Spinal cord (tissue), 10 donors: ENCODE measurements around the gene ROR1. TPM values are rescaled to one million over a fixed set of nuclear protein-coding genes. Genes with fewer than 3 reads are reported as not detected.

Source experiments
- DNase-seq, 6 donors: peaks; one replicate each; pipeline versions ENCODE4 v3.0.0 to v3.0.0-alpha.2; 2013 to 2015; ENCODE audit warnings: low spot score in 6 of 6, low read depth in 4 of 6
- H3K27ac ChIP-seq: one replicate; pipeline ENCODE4 v1.5.1; 2013; ENCODE audit warnings: low read depth, low read length, control low read depth
- H3K27me3 ChIP-seq: one replicate; pipeline ENCODE4 v1.6.1; 2013; ENCODE audit warnings: low read length; ENCODE audit not compliant: control insufficient read depth, insufficient read depth
- H3K36me3 ChIP-seq: one replicate; pipeline ENCODE4 v1.6.1; 2013; ENCODE audit warnings: low read length; ENCODE audit not compliant: control insufficient read depth, insufficient read depth
- H3K4me1 ChIP-seq: one replicate; pipeline ENCODE4 v1.6.1; 2013; ENCODE audit warnings: low read length; ENCODE audit not compliant: control insufficient read depth, insufficient read depth
- H3K4me3 ChIP-seq: one replicate; pipeline ENCODE4 v1.5.1; 2013; ENCODE audit warnings: low read depth, low read length, control low read depth
- H3K9me3 ChIP-seq: one replicate; pipeline ENCODE4 v1.6.1; 2013; ENCODE audit warnings: low read length; ENCODE audit not compliant: control insufficient read depth, insufficient read depth
- WGBS: methylation state at CpG from one replicate; pipeline ENCODE4 v1.1.5; 2013; ENCODE audit warnings: missing lambda C conversion rate; ENCODE audit not compliant: insufficient coverage; 5-methylcytosine and 5-hydroxymethylcytosine counted together
- polyA plus RNA-seq, 2 donors: library from polyadenylated mRNA; unstranded; fragments of 120-200 nt; gene quantifications; one replicate each; pipeline ENCODE4 v1.2.1, GENCODE V29; 2013; ENCODE audit not compliant: insufficient read length in 2 of 2
- total RNA-seq, 2 donors: library from RNA; depleted of rRNA in 1 of 2; stranded (reverse); fragments of 120-200 nt in 1 of 2; fragments of >200 nt in 1 of 2; gene quantifications; one replicate each; pipeline versions ENCODE4 v1.2.3 to v1.2.4, GENCODE V29; 2013 to 2014
- donor health status: healthy.

ROR1 gene
- total and polyA plus RNA-seq, 4 donors = 4.0 to 16.5 (median 7.9) TPM

DNA sequence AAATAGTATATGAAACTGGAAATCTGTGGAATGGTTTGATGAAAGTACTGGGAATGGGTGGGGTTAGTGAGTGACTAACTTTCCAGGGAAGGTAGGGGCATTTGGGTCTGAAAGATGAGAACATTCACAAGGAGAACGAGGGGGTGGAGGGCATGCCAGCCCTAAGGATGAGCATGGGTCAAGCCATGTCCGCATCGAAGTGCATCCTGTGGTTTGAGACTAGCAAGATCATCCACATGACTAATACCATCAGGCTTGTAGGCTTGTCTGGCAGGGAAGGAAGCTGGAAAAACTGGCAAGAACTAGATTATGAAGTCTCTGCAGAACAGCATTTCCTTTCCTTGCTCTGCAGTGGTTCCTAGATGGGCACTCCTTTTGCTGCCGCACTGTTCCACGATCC is 359.2 kb downstream of the ROR1 start:
- Histone ChIP-seq H3K27me3 (no peaks in the 10 kb centered on the region), H3K36me3 (no peaks in the 10 kb centered on the region), H3K27ac (no peak overlapping the region), H3K9me3 (no peaks in the 10 kb centered on the region), H3K4me1 (no peaks in the 10 kb centered on the region), H3K4me3 (no peak overlapping the region)
- DNase-seq = no peak
- 93% methylated on average over 2 of the region's 5 CpGs for whole genome bisulfite sequencing

DNA sequence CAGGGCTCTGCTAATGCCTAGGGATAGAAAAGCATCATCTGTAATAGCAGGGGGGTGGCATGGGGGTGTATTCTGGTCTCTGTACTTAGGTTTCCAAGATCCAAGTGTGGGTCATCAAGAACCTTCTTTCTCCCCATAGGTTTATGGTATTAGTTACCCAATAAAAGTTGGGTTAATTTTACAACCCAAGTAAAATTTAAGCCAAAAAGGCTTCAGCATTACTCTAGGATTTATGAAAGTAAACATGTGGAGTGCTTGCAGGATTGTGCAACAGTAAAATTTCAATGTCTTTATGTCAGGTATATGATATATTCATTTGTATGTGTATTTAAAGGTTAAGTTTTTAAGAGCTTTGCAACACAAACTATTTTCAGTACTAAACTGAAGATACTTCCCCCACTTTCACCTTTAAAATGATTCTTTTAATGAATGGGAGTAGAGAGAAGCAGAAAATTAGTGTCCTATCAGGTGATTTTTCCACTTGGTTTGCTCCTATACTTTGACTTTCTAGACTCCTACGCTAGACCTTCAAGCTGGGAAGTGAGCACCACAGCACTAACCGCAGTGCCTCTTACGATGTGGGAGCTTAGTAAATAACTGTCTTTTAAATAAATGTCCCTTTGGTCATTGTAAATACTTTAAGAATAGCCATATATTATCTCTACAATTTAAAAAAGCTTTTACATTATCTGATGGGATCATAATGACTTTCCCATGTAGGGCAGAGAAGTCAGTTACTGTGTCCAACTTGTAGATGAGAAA is 361.8 kb downstream of the ROR1 start:
- no peaks in the 10 kb centered on the region for H3K36me3 ChIP-seq
- no peaks in the 10 kb centered on the region for H3K4me1 ChIP-seq
- no peaks in the 10 kb centered on the region for H3K9me3 ChIP-seq
- DNase-seq = no peak
- no peaks in the 10 kb centered on the region for H3K27me3 ChIP-seq
- no peak overlapping the region for H3K27ac ChIP-seq
- WGBS = no CpG with 5 or more reads among the region's 3 CpGs
- no peak overlapping the region for H3K4me3 ChIP-seq

DNA sequence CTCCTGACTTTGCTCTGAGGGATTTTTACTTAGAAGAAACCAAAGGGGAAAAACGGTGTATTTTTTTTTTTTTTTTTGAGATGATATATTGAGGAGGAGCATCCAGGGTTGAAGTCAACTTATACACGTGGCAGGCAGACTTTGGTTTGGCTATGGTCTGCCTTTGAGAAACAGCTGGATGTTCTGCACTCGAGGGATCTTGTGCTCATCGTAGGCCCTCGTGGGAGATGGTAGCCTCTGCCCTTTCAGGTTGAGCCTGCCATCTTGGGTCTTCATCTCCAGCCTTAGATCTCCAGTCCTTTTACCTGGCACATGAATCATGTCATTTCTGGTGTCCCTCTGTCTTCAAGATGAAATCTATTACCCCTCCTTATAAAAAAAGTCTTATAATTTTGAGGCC is 362.5 kb downstream of the ROR1 start:
- Histone ChIP-seq H3K27ac (no peak overlapping the region), H3K36me3 (no peaks in the 10 kb centered on the region), H3K4me3 (no peak overlapping the region), H3K4me1 (no peaks in the 10 kb centered on the region), H3K9me3 (no peaks in the 10 kb centered on the region), H3K27me3 (no peaks in the 10 kb centered on the region)
- no peak for DNase-seq
- WGBS = 98% methylated on average over 4 of the region's 5 CpGs

DNA sequence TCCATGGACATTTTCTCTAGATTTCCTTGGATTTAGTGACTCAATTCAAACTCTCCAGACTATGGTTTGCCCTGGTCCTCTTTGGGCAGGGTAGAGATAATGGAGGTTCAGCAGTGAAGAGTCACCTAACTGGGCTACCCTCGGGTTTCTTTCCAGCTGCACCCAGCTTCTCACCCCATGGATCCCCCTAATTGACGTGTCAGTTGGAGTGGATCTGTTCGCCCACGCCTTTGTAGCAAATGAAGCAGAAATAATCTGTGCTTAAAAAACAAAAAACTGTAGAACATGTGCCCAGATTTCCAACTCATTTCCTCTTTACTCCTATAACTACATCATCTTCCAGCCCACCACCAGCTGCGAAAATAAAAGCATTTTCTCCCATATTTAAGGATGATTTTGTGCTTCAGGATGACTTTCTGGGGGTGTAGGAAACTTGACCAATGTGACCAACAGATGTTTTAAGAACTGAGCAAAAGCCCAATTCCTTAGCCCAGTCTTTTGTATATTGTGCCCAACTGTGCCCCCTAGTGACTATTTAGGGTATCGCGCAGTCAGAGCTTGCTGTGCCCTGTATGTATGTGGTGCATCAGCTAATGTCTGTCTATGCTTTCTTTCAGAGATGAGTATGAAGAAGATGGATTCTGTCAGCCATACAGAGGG is 363.1 kb downstream of the ROR1 start:
- no peaks in the 10 kb centered on the region for H3K9me3 ChIP-seq
- H3K27me3 ChIP-seq = no peaks in the 10 kb centered on the region
- H3K4me1 ChIP-seq = no peaks in the 10 kb centered on the region
- peak; percentile 62 to 95 (median 74) for DNase-seq
- 0% methylated on average over 2 of the region's 7 CpGs for WGBS
- no peaks in the 10 kb centered on the region for H3K36me3 ChIP-seq
- H3K4me3 ChIP-seq = no peak overlapping the region
- H3K27ac ChIP-seq = peak overlapping the region; percentile 53

DNA sequence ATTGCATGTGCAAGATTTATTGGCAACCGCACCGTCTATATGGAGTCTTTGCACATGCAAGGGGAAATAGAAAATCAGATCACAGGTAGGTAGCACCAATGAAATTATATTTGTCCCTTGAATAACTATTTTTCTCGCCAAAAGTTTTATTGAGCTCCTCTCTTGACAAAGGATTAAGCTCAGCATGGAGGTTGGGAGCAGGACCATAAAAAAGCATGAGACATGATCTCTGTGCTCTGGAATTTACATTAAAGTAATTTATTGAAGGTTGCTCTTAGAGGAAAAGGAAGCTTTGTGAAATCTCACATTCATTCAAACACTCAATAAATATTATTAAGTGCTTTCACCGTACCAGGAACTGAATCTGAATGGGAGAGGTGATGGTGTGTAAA is 363.6 kb downstream of the ROR1 start:
- Histone ChIP-seq H3K4me3 (no peak overlapping the region), H3K4me1 (no peaks in the 10 kb centered on the region), H3K27ac (no peak overlapping the region), H3K27me3 (no peaks in the 10 kb centered on the region), H3K36me3 (no peaks in the 10 kb centered on the region), H3K9me3 (no peaks in the 10 kb centered on the region)
- no peak for DNase-seq
- no CpG with 5 or more reads among the region's 4 CpGs for WGBS

DNA sequence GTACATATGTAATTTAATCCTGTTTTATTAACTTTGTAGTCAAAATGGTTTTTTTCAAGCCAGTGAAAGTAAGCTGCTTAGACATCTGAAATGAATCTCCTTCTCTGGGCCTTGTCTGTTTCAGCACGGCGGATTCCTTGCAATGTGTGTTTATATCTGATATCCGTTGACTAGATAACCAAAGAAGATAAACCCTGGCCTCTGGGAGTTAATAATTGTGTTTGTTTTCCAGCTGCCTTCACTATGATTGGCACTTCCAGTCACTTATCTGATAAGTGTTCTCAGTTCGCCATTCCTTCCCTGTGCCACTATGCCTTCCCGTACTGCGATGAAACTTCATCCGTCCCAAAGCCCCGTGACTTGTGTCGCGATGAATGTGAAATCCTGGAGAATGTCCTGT is 366.1 kb downstream of the ROR1 start:
- no peak overlapping the region for H3K27ac ChIP-seq
- no peaks in the 10 kb centered on the region for H3K36me3 ChIP-seq
- H3K4me1 ChIP-seq = no peaks in the 10 kb centered on the region
- H3K27me3 ChIP-seq = no peaks in the 10 kb centered on the region
- no peak for DNase-seq
- H3K9me3 ChIP-seq = no peaks in the 10 kb centered on the region
- H3K4me3 ChIP-seq = no peak overlapping the region
- 98% methylated on average over 10 of the region's 10 CpGs for WGBS

DNA sequence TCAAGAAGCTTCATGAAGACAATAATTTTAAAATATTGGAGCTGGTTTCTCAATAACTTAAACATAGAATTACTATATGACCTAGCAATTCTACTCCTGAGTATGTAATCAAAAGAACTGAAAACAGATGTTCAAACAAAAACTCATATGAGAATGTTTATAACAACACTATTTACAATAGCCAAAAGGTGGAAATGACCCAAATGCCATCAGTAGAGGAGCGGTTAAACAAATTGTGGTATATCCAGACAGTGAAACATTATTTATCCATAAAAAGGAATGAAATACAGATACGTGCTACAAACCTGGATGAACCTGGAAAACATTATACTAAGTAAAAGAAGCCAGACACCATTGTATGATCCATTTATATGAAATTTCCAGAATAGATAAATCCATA is 366.8 kb downstream of the ROR1 start:
- Histone ChIP-seq H3K27me3 (no peaks in the 10 kb centered on the region), H3K36me3 (no peaks in the 10 kb centered on the region), H3K9me3 (no peaks in the 10 kb centered on the region), H3K27ac (no peak overlapping the region), H3K4me1 (no peaks in the 10 kb centered on the region), H3K4me3 (no peak overlapping the region)
- WGBS = no CpG with 5 or more reads among the region's 2 CpGs
- DNase-seq = no peak

DNA sequence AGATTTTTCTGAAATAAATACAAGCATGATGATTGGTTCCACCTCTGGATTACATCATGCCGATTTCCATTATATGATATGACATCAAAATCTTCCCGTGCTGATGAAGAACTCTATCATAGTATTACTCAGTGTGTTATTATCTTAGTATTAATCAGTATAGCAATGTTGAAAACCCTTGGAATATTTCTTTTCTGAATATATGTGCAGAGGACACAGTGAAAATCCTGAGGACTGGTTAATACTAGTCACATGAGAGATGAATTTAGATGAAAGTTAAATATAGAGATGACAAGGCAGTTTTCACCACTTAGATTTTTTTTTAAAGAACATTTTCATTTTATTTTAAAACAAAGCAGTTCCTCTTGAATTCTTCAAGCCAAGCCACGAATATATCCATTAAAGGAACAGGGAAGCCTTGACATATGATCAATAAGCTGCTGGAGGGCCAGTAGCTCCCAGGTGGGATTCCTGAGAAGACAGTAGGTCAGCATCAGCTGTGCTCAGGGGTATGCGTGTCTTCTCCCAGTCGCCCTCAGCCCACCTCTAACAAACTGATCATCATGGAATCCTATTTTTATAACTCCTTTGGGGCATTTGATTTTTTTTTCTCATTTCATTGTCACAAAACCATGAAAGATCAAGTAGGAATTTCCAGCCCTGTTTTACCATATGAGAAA is 373.4 kb downstream of the ROR1 start:
- no peak overlapping the region for H3K27ac ChIP-seq
- H3K4me1 ChIP-seq = no peaks in the 10 kb centered on the region
- no peak for DNase-seq
- H3K4me3 ChIP-seq = no peak overlapping the region
- WGBS = 100% methylated on average over 1 of the region's 5 CpGs
- H3K36me3 ChIP-seq = no peaks in the 10 kb centered on the region
- no peaks in the 10 kb centered on the region for H3K9me3 ChIP-seq
- no peaks in the 10 kb centered on the region for H3K27me3 ChIP-seq

DNA sequence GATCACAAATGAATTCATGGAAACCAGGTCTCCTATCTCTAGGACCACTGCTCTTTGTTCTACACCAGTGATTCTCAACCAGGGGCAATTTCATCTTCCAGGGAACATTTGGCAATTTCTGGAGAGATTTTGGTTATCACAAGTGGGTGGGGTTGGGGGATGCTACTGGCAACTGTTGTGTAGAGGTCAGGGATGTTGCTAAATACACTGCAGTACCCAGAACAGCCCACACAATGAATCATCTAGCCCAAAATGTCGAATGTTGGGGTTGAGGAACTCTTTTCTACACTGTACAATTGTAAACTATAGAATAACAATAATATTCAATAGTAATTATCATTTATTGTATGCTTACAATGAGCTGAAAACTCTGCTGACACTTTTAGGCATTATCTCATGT is 373.9 kb downstream of the ROR1 start:
- no peaks in the 10 kb centered on the region for H3K27me3 ChIP-seq
- no peaks in the 10 kb centered on the region for H3K9me3 ChIP-seq
- H3K4me1 ChIP-seq = no peaks in the 10 kb centered on the region
- no peak for DNase-seq
- H3K27ac ChIP-seq = no peak overlapping the region
- H3K36me3 ChIP-seq = no peaks in the 10 kb centered on the region
- no CpG with 5 or more reads among the region's 1 CpG for WGBS
- H3K4me3 ChIP-seq = no peak overlapping the region
